Neural cell (in vitro differentiated cells): ENCODE data around the gene RASSF4. TPM values are rescaled to one million over a fixed set of nuclear protein-coding genes. Genes with fewer than 3 reads are reported as not detected.

Experiments used
- H2AFZ ChIP-seq: fragments of 200-600, 300-800 bp; sonication (generic), shearing (Covaris generic); 2 replicates; pipeline ENCODE4 v1.6.0; 2014; ENCODE audit warnings: low read depth, mild to moderate bottlenecking, antibody characterized with exemption, low read length, moderate library complexity
- H3F3A ChIP-seq: fragments of 200-600 bp; shearing (Covaris generic); 2 replicates; pipeline ENCODE4 v1.6.1; 2016; ENCODE audit warnings: mild to moderate bottlenecking, moderate library complexity, mixed read lengths, antibody characterized with exemption, low read length; ENCODE audit not compliant: insufficient read depth, poor library complexity, severe bottlenecking
- H3K27ac ChIP-seq: fragments of 200-600, 300-800 bp; sonication (generic), shearing (Covaris generic); 2 replicates; pipeline ENCODE4 v1.5.1; 2014; ENCODE audit warnings: mild to moderate bottlenecking, low read length, moderate library complexity
- H3K27me3 ChIP-seq: fragments of 300-800, 200-600 bp; sonication (generic), shearing (Covaris generic); 2 replicates; pipeline ENCODE4 v1.6.0; 2014; ENCODE audit warnings: mild to moderate bottlenecking, low read depth, low read length, moderate library complexity; ENCODE audit not compliant: insufficient read depth
- H3K36me3 ChIP-seq: fragments of 300-800, 200-600 bp; sonication (generic), shearing (Covaris generic); 2 replicates; pipeline ENCODE4 v1.5.1; 2014; ENCODE audit warnings: mild to moderate bottlenecking, antibody characterized with exemption, low read length, moderate library complexity; ENCODE audit not compliant: insufficient read depth
- H3K4me2 ChIP-seq: fragments of 300-800, 200-600 bp; sonication (generic), shearing (Covaris generic); 2 replicates; pipeline ENCODE4 v1.6.0; 2014; ENCODE audit warnings: mild to moderate bottlenecking, low read length
- H3K4me3 ChIP-seq: fragments of 300-800, 200-600 bp; sonication (generic), shearing (Covaris generic); 2 replicates; pipeline ENCODE4 v1.5.1; 2014; ENCODE audit warnings: mild to moderate bottlenecking, low read length, moderate library complexity
- H3K79me2 ChIP-seq: fragments of 200-600 bp; shearing (Covaris generic); replicated peaks from 2 replicates; pipeline ENCODE4 v1.6.0; 2014; ENCODE audit warnings: mild to moderate bottlenecking, low read length, moderate library complexity; ENCODE audit not compliant: insufficient read depth
- H3K9ac ChIP-seq: fragments of 300-800, 200-600 bp; sonication (generic), shearing (Covaris generic); 2 replicates; pipeline ENCODE4 v1.6.1; 2016; ENCODE audit warnings: mild to moderate bottlenecking, low read length, mixed read lengths
- H3K9me2 ChIP-seq: fragments of 200-600 bp; shearing (Covaris generic); 2 replicates; pipeline ENCODE4 v1.6.1; 2016; ENCODE audit warnings: mild to moderate bottlenecking, low read length, mixed read lengths; ENCODE audit not compliant: insufficient read depth
- H3K9me3 ChIP-seq: fragments of 200-600, 300-800 bp; sonication (generic), shearing (Covaris generic); 2 replicates; pipeline ENCODE4 v1.6.1; 2016; ENCODE audit warnings: mild to moderate bottlenecking, mixed run types, low read length, moderate library complexity, mixed read lengths
- H4K20me1 ChIP-seq: fragments of 200-600 bp; shearing (Covaris generic); 2 replicates; pipeline ENCODE4 v1.6.1; 2016; ENCODE audit warnings: mild to moderate bottlenecking, mixed run types; ENCODE audit not compliant: insufficient read depth
- EP300 ChIP-seq: fragments of 450-650 bp; conservative IDR thresholded peaks from 2 replicates; pipeline ENCODE4 v1.6.1; 2014; ENCODE audit warnings: antibody characterized with exemption, mild to moderate bottlenecking, moderate library complexity; ENCODE audit not compliant: poor library complexity, severe bottlenecking
- EZH2 ChIP-seq: fragments of 200-600, 300-800 bp; shearing (Covaris generic), sonication (generic); IDR thresholded peaks from 2 replicates; pipeline ENCODE4 v1.6.1; 2014; ENCODE audit warnings: antibody characterized with exemption, low read length, borderline replicate concordance, mild to moderate bottlenecking; ENCODE audit not compliant: insufficient read depth, poor library complexity, severe bottlenecking
- MXI1 ChIP-seq: fragments of 450-650 bp; conservative IDR thresholded peaks from 2 replicates; pipeline ENCODE4 v1.6.1; 2014; ENCODE audit warnings: antibody characterized with exemption, mild to moderate bottlenecking; ENCODE audit not compliant: poor library complexity, severe bottlenecking
- POLR2AphosphoS5 ChIP-seq: IDR thresholded peaks from 2 replicates; pipeline ENCODE4 v1.6.1; 2012
- RAD21 ChIP-seq: fragments of 450-650 bp; conservative IDR thresholded peaks from 2 replicates; pipeline ENCODE4 v1.6.1; 2014; ENCODE audit warnings: antibody characterized with exemption, mild to moderate bottlenecking, moderate library complexity
- SMC3 ChIP-seq: fragments of 450-650 bp; conservative IDR thresholded peaks from 2 replicates; pipeline ENCODE4 v1.6.1; 2014; ENCODE audit warnings: antibody characterized with exemption, mild to moderate bottlenecking, moderate library complexity; ENCODE audit not compliant: poor library complexity
- TAF1 ChIP-seq: IDR thresholded peaks from 2 replicates; pipeline ENCODE4 v1.6.1; 2012; ENCODE audit warnings: low read depth
- polyA plus RNA-seq: library from polyadenylated mRNA; depleted of rRNA; stranded (reverse); fragments of >200 nt; gene quantifications from 2 replicates; pipeline ENCODE4 v1.2.3, GENCODE V29; 2014
- TF ChIP-seq, protein P1 (sequence below): IDR thresholded peaks from 2 replicates; pipeline ENCODE4 v1.6.1; 2012; ENCODE audit warnings: borderline replicate concordance
- TF ChIP-seq, protein P2 (sequence below): fragments of 450-650 bp; IDR thresholded peaks from 2 replicates; pipeline ENCODE4 v1.5.1; 2014; ENCODE audit warnings: antibody characterized with exemption, mild to moderate bottlenecking, moderate library complexity; ENCODE audit not compliant: poor library complexity, severe bottlenecking

The RASSF4 gene
- polyA plus RNA-seq, 1 donor from 2014 or later, result 10.2 TPM

DNA sequence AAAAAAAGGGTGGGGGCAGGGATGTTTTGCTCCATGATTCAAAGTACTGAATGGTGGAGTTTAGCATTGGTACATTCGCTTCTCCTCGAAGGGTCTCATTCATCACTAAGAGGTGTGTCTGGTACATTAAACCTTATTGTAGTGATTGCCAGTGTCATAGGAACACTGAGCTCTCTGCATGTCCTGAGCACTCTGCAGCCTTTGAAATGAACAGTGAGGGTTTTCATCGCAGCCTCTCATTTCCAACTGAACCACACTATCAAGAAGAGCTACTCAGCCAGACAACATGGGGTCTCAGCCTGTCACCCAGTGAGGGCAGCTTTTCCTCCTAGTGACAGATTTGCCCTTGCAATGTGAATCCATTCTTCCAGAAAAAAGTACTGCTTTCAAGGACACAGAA lies 26.6 kb downstream of the RASSF4 start:
- Histone ChIP-seq H3K4me3 (no peak overlapping the region), H3K79me2 (no peaks in the 10 kb centered on the region), H3K4me2 (no peak overlapping the region), H2AFZ (no peak overlapping the region), H4K20me1 (no peaks in the 10 kb centered on the region), H3K27ac (no peak overlapping the region), H3F3A (no peaks in the 10 kb centered on the region), H3K9me3 (no peaks in the 10 kb centered on the region), H3K36me3 (no peaks in the 10 kb centered on the region), H3K9ac (no peak overlapping the region), H3K9me2 (no peaks in the 10 kb centered on the region), H3K27me3 (no peaks in the 10 kb centered on the region)
- no peak for TF ChIP-seq RAD21
- TF ChIP-seq TAF1, result no peak
- no peak for TF ChIP-seq EP300
- TF ChIP-seq POLR2AphosphoS5, result peak; percentile 19

DNA sequence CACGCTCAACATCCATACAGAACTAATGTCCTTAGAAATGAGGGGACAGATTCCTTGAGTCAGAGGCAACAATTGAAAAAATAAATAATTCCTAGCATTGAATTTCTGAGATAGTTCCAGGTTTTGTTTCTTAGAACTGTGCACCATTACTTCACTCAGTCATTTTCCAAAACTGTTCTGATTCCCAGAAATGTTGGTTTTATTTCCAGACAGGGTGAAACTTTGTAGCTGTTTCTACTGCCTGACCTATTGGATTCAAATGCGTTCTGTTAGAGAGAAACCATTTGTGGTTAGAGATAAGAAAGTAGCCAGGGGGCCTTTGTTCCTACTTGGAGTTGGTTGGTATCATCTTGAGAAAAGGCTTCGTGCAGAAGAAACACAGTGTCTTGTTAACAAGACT lies 27.1 kb downstream of the RASSF4 start:
- H3K9ac ChIP-seq, result no peak overlapping the region
- H3F3A ChIP-seq, result no peaks in the 10 kb centered on the region
- no peaks in the 10 kb centered on the region for H3K36me3 ChIP-seq
- no peak overlapping the region for H3K4me2 ChIP-seq
- H3K27ac ChIP-seq, result no peak overlapping the region
- no peaks in the 10 kb centered on the region for H4K20me1 ChIP-seq
- H3K27me3 ChIP-seq, result no peaks in the 10 kb centered on the region
- no peaks in the 10 kb centered on the region for H3K79me2 ChIP-seq
- TF ChIP-seq TAF1, result no peak
- TF ChIP-seq EZH2, result no peak
- TF ChIP-seq, protein P1, sequence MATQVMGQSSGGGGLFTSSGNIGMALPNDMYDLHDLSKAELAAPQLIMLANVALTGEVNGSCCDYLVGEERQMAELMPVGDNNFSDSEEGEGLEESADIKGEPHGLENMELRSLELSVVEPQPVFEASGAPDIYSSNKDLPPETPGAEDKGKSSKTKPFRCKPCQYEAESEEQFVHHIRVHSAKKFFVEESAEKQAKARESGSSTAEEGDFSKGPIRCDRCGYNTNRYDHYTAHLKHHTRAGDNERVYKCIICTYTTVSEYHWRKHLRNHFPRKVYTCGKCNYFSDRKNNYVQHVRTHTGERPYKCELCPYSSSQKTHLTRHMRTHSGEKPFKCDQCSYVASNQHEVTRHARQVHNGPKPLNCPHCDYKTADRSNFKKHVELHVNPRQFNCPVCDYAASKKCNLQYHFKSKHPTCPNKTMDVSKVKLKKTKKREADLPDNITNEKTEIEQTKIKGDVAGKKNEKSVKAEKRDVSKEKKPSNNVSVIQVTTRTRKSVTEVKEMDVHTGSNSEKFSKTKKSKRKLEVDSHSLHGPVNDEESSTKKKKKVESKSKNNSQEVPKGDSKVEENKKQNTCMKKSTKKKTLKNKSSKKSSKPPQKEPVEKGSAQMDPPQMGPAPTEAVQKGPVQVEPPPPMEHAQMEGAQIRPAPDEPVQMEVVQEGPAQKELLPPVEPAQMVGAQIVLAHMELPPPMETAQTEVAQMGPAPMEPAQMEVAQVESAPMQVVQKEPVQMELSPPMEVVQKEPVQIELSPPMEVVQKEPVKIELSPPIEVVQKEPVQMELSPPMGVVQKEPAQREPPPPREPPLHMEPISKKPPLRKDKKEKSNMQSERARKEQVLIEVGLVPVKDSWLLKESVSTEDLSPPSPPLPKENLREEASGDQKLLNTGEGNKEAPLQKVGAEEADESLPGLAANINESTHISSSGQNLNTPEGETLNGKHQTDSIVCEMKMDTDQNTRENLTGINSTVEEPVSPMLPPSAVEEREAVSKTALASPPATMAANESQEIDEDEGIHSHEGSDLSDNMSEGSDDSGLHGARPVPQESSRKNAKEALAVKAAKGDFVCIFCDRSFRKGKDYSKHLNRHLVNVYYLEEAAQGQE, result no peak
- TF ChIP-seq, protein P2, sequence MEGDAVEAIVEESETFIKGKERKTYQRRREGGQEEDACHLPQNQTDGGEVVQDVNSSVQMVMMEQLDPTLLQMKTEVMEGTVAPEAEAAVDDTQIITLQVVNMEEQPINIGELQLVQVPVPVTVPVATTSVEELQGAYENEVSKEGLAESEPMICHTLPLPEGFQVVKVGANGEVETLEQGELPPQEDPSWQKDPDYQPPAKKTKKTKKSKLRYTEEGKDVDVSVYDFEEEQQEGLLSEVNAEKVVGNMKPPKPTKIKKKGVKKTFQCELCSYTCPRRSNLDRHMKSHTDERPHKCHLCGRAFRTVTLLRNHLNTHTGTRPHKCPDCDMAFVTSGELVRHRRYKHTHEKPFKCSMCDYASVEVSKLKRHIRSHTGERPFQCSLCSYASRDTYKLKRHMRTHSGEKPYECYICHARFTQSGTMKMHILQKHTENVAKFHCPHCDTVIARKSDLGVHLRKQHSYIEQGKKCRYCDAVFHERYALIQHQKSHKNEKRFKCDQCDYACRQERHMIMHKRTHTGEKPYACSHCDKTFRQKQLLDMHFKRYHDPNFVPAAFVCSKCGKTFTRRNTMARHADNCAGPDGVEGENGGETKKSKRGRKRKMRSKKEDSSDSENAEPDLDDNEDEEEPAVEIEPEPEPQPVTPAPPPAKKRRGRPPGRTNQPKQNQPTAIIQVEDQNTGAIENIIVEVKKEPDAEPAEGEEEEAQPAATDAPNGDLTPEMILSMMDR, result no peak
- TF ChIP-seq SMC3, result no peak
- no peak for TF ChIP-seq RAD21
- TF ChIP-seq MXI1, result no peak
- no peak overlapping the region for H3K4me3 ChIP-seq
- no peaks in the 10 kb centered on the region for H3K9me2 ChIP-seq
- no peaks in the 10 kb centered on the region for H3K9me3 ChIP-seq
- H2AFZ ChIP-seq, result no peak overlapping the region
